IMR-90 (cell line): ENCODE data around the gene CXorf65.

Source experiments
- BHLHE40 ChIP-seq: fragments of 150-350 bp; IDR thresholded peaks from 2 replicates; pipeline ENCODE4 v1.6.1; 2016; ENCODE audit warnings: mild to moderate bottlenecking, low read depth, low read length
- CHD1 ChIP-seq: IDR thresholded peaks from 2 replicates; pipeline ENCODE4 v1.6.1; 2012; ENCODE audit warnings: low read depth, low read length, improper control_type of control experiment
- FOS ChIP-seq: fragments of 150-350 bp; IDR thresholded peaks from 2 replicates; pipeline ENCODE4 v1.6.1; 2016; ENCODE audit warnings: low read depth, low read length
- MAFK ChIP-seq: IDR thresholded peaks from 2 replicates; pipeline ENCODE4 v1.6.1; 2012; ENCODE audit warnings: low read depth, low read length, improper control_type of control experiment
- POLR2A ChIP-seq: IDR thresholded peaks from 2 replicates; pipeline ENCODE4 v1.6.1; 2012; ENCODE audit warnings: mild to moderate bottlenecking, low read depth, low read length
- RAD21 ChIP-seq: IDR thresholded peaks from 2 replicates; pipeline ENCODE4 v1.6.1; 2012; ENCODE audit warnings: low read length, improper control_type of control experiment
- SMC3 ChIP-seq: fragments of 150-350 bp; IDR thresholded peaks from 2 replicates; pipeline ENCODE4 v1.6.1; 2016; ENCODE audit warnings: low read depth, mild to moderate bottlenecking, antibody characterized with exemption, low read length, moderate library complexity
- TF ChIP-seq, protein P1 (sequence below): conservative IDR thresholded peaks from 2 replicates; pipeline ENCODE4 v1.5.1; 2012; ENCODE audit warnings: mild to moderate bottlenecking, low read depth, low read length, improper control_type of control experiment
- TF ChIP-seq, protein P2 (sequence below): fragments of 150-350 bp; IDR thresholded peaks from 2 replicates; pipeline ENCODE4 v1.6.1; 2017; ENCODE audit warnings: mild to moderate bottlenecking, antibody characterized with exemption, low read length, low read depth

DNA sequence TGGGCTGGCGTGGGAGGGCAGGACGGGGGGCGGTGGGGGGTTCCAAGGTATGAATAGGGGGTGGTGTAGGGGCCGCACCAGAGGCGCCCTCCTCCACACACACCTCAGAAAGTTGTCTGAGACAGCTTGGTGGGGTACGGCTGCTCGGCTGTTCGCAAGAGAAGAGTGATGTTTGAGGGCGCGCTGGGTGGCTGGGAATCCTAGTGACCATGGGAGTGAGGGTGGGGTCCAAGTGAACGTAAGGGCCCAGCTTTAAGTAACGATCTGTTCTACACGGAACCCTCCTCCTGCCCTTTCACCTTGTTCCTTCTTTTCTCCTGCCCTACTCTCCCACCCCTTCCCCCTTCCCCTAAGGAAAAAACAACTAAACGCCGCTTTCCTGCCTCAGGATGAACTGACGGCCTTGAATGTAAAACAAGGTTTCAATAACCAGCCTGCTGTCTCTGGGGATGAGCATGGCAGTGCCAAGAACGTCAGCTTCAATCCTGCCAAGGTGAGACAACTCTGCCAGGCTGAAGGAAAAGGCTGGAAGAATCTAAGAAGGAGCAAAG is 12.5 kb upstream of the CXorf65 start:
- TF ChIP-seq, protein P1, sequence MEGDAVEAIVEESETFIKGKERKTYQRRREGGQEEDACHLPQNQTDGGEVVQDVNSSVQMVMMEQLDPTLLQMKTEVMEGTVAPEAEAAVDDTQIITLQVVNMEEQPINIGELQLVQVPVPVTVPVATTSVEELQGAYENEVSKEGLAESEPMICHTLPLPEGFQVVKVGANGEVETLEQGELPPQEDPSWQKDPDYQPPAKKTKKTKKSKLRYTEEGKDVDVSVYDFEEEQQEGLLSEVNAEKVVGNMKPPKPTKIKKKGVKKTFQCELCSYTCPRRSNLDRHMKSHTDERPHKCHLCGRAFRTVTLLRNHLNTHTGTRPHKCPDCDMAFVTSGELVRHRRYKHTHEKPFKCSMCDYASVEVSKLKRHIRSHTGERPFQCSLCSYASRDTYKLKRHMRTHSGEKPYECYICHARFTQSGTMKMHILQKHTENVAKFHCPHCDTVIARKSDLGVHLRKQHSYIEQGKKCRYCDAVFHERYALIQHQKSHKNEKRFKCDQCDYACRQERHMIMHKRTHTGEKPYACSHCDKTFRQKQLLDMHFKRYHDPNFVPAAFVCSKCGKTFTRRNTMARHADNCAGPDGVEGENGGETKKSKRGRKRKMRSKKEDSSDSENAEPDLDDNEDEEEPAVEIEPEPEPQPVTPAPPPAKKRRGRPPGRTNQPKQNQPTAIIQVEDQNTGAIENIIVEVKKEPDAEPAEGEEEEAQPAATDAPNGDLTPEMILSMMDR = no peak
- TF ChIP-seq POLR2A (no peak), MAFK (no peak), SMC3 (no peak), FOS (no peak), CHD1 (no peak), RAD21 (no peak), BHLHE40 (no peak)
- TF ChIP-seq, protein P2, sequence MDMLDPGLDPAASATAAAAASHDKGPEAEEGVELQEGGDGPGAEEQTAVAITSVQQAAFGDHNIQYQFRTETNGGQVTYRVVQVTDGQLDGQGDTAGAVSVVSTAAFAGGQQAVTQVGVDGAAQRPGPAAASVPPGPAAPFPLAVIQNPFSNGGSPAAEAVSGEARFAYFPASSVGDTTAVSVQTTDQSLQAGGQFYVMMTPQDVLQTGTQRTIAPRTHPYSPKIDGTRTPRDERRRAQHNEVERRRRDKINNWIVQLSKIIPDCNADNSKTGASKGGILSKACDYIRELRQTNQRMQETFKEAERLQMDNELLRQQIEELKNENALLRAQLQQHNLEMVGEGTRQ = no peak
